ENCODE measurements around the gene GPR55. TPM values are rescaled to one million over a fixed set of nuclear protein-coding genes. Genes with fewer than 3 reads are reported as not detected.
A peak's percentile ranks its signal among the peaks of the same experiment; 100 is the strongest.

Gene GPR55
- total and polyA plus RNA-seq, 2 of the 8 experiments (the other 6 are each of a cell fraction or from before 2014, with no cell fraction given): not detected

DNA sequence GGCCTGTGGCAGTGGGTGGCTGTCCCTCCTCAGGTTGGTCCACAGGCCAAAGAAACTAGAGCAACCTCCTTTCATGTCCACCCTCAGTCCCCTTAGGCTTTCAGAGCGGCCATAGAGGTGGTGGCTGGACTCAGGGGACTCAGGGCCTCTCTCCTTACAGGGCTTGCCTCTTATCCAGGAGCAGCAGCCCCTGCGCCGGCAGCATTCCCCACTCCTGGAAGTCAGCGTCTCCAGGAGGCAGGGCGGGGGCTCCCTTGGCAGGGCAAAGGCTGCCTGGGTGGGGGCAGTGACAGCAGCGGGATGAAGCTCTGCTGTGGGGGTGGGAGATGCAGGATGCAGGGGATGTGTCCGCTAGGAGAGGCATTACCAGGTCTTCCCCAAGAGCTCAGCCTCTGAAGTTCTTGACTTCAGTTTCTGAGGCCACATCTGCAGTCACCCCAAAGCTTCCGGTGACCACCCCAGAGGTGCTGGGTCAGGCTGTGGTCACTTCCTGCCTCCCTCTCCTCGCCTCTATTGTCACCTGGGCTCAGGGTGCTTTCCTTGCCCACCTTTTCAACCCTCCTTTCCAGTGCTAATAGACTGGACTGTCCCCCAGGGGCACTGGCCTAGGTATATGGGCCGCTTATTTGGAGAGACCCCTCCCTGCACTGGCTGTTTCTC lies 8.6 kb upstream of the GPR55 start:
- Histone ChIP-seq H2BK12ac (ENCODE audit: low read depth, low read length) (0 out of 2 replicates have a peak overlapping the region, but pooled peaks have one; percentile 60), H3K79me2 (ENCODE audit: control insufficient read depth in 1 of 2, insufficient read depth in 2 of 2, low read length in 2 of 2) (no peaks in the 10 kb centered on the region), H3K4me2 (ENCODE audit: insufficient read depth in 1 of 2, low read depth in 2 of 2, low read length in 2 of 2) (no peak overlapping the region), H3K9me3 (ENCODE audit: insufficient read depth in 2 of 2, low read depth in 1 of 2, low read length in 1 of 2) (no peaks in the 10 kb centered on the region), H4K91ac (replicated peaks; ENCODE audit: insufficient read length, low read length) (no peak overlapping the region), H3K4me3 (ENCODE audit: extremely low read depth in 1 of 4, insufficient read depth in 2 of 4, low read depth in 3 of 4, low read length in 4 of 4) (no peak overlapping the region), H2AFZ (ENCODE audit: low read length) (no peak overlapping the region), H3K23ac (ENCODE audit: insufficient read length) (no peak overlapping the region), H3K18ac (ENCODE audit: extremely low read depth, low read length) (peak overlapping the region; percentile 60), H2BK20ac (ENCODE audit: low read length) (no peak overlapping the region), H4K5ac (ENCODE audit: insufficient read length, low read depth, low read length) (no peak overlapping the region), H2BK120ac (replicated peaks; ENCODE audit: low read depth, low read length) (no peak overlapping the region), H3K23me2 (ENCODE audit: low read depth, low read length) (no peaks in the 10 kb centered on the region), H3K4me1 (replicated peaks in 1 of 4; ENCODE audit: control insufficient read depth in 3 of 4, insufficient read depth in 4 of 4, low read length in 3 of 4) (peaks cover 0 to 9% (median 4%) of the 10 kb centered on the region in 4 experiments; a peak in 3 of 7 replicates), H3K27me3 (replicated peaks in 1 of 4; ENCODE audit: control insufficient read depth in 3 of 4, extremely low read depth in 1 of 4, insufficient read depth in 3 of 4, low read length in 3 of 4) (no peaks in the 10 kb centered on the region), H3K79me1 (ENCODE audit: low read depth, low read length) (no peaks in the 10 kb centered on the region), H3K9ac (replicated peaks in 1 of 4; ENCODE audit: extremely low read depth in 1 of 4, low read depth in 3 of 4, low read length in 3 of 4) (no peak overlapping the region), H3K27ac (ENCODE audit: low read depth, low read length) (no peak overlapping the region), H4K20me1 (replicated peaks in 1 of 2; ENCODE audit: control insufficient read depth in 1 of 2, insufficient read depth in 2 of 2, low read length in 2 of 2) (no peaks in the 10 kb centered on the region), H3K4ac (replicated peaks; ENCODE audit: insufficient read length, low read depth, low read length) (no peak overlapping the region), H3K14ac (ENCODE audit: insufficient read length) (no peak overlapping the region), H3K36me3 (ENCODE audit: control insufficient read depth in 2 of 4, insufficient read depth in 4 of 4, low read length in 3 of 4) (no peaks in the 10 kb centered on the region), H2BK5ac (ENCODE audit: low read depth, low read length) (0 out of 2 replicates have a peak overlapping the region, but pooled peaks have one; percentile 8), H2BK15ac (ENCODE audit: low read length) (no peak overlapping the region), H4K8ac (ENCODE audit: extremely low read depth, insufficient read depth, low read length) (peak overlapping the region; percentile 53), H3K56ac (replicated peaks; ENCODE audit: insufficient read length, low read depth, low read length) (no peak overlapping the region), H2AK5ac (ENCODE audit: low read depth, low read length) (no peak overlapping the region)
- 89% methylated on average over 10 of the region's 10 CpGs; no CpG with 5 or more reads in 1 of the 2 experiments for WGBS, 2 experiments (ENCODE audit: extremely low coverage in 1 of 2, insufficient coverage in 1 of 2, insufficient read length in 1 of 2, insufficient replicate concordance in 2 of 2, low coverage in 1 of 2, low lambda C conversion rate in 2 of 2, missing lambda C conversion rate in 1 of 2)
- CTCF ChIA-PET (ENCODE audit: partially characterized antibody): interaction anchor here (1.2 to 15.3 kb wide), 6 partner anchors 9 to 67 kb away, joined by 4 to 332 read pairs (median 7); partner anchors contain the start of gene GPR55
- POLR2A ChIA-PET (ENCODE audit: partially characterized antibody): interaction anchor here (1.2 kb wide), 1 partner anchor 111 kb away, joined by 3 read pairs; no protein-coding TSS in a partner anchor
- TF ChIP-seq KDM5A (IDR thresholded peaks at IDR 0.05; ENCODE audit: low read length) (no peak), SRF (IDR thresholded peaks at IDR 0.05; ENCODE audit: low read depth, low read length) (no peak), CBX8 (IDR thresholded peaks at IDR 0.05; ENCODE audit: borderline replicate concordance, low read depth, low read length) (no peak), RBBP5 (IDR thresholded peaks at IDR 0.05; ENCODE audit: borderline replicate concordance, low read depth, low read length) (no peak), YY1 (IDR thresholded peaks at IDR 0.05; ENCODE audit: low read depth, low read length) (no peak), TAF7 (optimal IDR thresholded peaks at IDR 0.05; ENCODE audit: borderline replicate concordance, low read depth, low read length) (no peak), SUZ12 (IDR thresholded peaks at IDR 0.05; ENCODE audit: low read length) (no peak), RXRA (IDR thresholded peaks at IDR 0.05; ENCODE audit: insufficient read depth, low read depth, low read length) (no peak), POLR2A (IDR thresholded peaks at IDR 0.05; ENCODE audit: control extremely low read depth in 1 of 2, low read depth in 2 of 2, low read length in 2 of 2) (no peak), EGR1 (IDR thresholded peaks at IDR 0.05; ENCODE audit: borderline replicate concordance, low read depth, low read length) (no peak)
- FAIRE-seq (no peak), DNase-seq (ENCODE audit: low read depth in 1 of 2, low spot score in 2 of 2) (peak in 1 of 2 experiments; percentile 45)

All from H1 (cell line).